ENCODE results near the gene SCUBE1.

SCUBE1 gene

DNA sequence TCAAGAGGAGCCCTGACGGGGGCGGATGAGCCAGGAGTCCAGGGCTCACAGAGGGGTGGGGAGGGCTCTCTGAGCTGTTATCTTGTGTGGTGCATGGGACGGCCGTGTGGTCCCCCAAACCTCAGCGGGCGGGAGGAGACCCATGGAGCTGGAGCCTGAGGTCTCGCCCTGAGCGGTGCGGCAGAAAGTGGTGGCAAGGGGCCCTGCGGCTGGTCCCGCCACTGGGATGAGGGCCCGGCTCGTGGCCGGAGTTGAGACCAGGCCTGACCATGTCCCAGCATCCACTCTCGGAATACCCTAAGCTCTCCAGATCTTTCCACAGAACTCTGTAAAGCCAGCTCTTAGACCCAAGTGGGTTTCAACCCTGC is 133.7 kb downstream of the SCUBE1 start:
- DNase-seq: no peak

DNA sequence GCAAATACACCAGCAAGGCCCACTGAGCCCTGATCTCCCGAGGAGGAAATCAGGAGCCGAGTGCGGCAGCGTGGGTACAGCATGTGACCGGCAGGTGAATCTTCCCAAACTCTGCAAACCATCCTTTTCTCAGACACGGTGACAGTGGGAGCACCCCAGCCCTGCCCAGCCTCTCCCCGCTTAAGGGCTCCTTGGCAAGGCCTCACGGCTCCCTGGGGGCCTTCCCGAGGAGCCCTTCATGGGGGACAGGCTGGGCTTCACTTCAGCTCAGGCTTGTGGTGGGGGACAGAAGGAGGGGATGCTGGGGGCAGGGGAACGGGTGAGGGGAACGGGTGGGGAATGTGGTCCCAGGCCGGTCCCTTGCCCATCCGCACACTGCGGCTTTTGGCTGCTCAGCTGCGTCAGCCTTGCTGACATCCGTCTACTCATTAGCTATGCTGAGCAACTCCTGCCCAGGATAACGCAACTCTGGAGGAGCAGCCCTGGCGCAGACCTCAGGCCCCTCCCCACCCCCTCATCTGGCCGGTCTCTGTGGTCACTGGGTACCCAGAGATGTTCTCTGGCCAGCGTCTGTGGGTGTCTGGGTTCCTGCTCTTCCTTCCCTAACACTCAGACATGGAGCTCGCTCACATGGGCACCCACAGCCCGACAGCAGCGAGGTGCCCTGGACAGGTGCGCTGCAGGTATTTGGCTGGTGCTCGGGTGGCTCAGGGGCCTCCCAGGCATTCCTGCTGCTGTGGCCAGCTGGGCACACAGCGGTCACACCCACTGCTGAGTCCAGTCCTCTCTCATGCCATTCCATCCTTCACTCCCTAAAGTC is 134.3 kb downstream of the SCUBE1 start:
- DNase-seq: no peak

DNA sequence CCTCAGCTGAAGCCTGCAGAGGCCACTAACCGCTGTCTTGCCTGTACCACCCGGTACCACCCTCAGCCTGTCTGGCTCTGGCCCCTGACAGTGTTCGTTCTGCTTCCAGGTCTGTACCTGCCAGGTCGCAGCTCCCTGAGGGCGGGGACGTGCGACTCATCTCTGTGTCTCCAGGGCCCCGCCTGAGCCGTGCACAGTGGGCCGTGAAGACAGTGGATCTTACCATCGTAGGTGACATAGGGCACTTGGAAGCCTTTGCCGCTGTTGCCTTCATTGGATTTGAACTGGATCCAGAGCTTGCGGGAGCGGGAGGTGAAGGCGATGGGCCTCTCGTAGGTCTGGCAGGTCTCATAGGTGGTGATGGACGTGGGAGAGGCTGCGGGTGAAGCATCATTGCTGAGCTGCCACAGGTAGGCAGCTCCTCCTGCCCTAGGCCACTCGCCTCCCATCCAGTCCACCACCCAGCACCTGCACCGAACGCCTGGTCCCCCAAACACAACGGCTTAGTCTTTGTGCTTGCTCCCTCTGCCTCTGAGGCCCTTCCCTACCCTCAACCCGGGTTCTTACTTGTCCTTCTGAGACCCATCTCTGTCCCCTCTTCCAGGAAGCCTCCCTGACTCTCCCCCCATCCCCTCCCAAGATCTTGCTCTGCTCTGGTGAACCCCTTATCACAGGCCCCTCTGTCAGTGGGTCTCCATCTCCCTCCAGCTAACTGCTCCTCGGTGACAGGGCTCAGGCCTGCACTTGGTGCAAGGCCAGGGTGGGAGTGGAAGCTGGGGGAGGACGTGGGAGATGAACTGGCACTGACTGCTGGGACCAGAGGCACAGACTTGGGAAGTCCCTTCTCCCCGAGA is 135.1 kb downstream of the SCUBE1 start:
- no peak for DNase-seq

DNA sequence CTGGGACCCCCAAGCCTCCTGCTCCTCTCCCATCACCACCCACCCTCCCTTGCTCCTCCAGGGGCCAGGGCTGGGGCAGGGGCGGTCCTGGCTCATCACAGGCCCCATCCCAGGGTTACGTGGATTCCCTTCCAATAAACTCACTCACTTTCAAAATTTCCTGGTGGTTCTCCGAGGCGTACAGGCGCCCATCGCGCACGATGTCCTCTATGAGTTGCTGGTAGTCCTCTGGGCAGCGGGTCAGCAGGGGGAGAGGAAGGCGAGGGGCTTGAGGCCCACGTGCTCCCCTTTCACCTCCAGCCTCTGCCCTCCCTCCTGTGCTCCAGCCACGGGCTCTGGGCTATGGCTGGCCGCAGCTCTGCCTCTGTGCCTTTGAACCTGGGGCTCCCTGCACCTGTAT is 135.8 kb downstream of the SCUBE1 start:
- no peak for DNase-seq

DNA sequence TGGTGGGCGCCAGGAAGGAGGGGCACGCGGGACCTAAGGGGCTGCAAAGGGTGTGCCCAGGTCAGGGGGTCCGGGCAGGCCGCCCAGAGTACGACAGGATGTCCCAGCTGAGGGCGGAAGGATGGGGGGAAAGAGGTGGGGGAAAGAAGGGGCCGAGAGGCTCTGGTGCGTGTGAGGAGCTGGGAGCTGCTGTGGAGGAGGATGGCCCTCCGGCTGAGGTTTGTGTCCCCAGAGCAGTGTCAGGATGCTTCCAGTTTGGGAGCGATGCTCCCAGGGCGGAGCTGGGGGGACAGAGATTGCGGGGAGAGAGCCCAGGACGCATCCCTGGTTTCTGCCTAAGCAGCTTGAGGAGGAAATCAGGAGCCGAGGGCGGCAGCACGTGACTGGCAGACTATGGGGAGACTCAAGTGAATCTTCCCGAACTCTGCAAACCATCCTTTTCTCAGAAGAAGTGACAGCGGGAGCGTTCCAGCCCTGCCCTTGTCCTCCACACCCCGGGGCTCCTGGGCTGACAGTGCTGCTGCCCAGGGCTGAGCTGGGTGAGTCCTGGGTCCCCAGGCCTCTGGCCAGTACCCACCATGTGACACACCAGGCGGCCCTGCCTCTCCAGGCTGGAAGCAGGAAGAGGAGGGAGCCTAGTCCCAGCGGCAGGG is 136.5 kb downstream of the SCUBE1 start:
- no peak for DNase-seq

DNA sequence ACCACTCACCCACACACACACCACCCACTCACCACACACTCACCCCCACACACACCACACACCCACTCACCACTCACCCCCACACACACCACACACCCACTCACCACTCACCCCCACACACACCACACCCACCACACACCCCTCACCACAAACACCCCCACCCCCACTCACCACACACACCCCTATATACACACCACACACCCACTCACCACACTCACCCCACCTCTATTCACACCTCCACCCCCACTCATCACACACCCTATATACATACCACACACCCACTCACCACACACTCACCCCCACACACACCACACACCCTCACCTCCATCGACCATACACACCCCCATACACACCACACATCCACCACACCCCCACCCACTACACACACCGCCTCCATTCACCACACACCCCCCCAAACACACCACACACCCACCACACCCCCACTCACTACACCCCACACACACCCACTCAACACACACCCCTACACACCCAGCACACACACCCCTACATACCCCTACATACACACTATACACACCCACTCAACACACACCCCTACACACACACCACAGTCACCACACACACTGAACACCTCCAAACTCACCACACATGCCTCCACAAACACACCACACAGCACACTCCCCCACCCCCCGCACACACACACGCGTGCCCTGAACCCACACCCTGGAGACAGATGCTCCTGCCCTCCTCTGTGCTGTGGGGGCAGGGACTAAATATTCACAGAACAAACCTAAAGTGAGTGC is 137.2 kb downstream of the SCUBE1 start:
- DNase-seq: no peak

DNA sequence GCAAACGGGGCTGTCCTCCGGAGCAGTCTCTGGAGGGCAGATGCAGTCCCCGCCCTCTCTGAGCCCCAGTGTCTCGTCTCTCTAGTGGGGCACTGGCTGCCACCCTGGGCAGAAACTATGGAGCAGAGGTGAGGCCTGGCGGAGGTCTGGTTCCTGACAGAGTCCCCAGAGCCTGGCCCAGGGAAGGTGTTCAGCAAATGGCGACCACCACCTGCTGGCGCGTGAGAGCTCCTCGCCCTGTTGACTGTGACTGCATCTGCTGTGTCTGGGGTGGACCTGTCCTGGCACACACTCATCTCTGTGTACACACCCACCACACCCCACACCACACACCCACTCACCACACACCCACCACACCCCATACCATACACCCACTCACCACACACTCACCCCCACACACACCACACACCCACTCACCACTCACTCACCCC is 137.9 kb downstream of the SCUBE1 start:
- DNase-seq: no peak

DNA sequence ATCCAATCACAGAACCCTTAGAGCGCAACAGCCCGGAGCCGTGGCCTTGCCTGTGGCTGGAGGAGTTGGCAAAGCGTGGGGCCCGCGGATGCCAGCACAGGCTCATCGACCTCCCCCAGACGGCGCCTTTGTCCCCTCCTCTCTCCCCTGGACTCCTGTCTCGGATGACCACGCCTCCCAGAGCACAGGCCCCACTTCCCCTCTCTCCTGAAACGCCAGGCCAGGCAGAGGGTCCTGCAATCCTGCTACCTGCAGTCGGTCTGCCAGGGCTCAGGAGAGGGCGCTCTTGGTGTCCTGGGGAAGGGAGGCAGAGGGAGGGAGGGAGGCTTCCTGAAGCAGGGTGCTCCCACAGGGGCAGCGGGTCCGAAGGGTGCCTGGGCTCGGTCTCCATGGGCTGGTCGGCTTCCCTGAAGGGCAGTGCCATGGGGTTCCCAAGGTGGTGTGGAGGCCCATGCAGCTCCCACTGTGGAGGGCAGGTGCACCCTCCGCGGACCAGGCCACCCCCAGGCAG is 139.6 kb downstream of the SCUBE1 start:
- no peak for DNase-seq

DNA sequence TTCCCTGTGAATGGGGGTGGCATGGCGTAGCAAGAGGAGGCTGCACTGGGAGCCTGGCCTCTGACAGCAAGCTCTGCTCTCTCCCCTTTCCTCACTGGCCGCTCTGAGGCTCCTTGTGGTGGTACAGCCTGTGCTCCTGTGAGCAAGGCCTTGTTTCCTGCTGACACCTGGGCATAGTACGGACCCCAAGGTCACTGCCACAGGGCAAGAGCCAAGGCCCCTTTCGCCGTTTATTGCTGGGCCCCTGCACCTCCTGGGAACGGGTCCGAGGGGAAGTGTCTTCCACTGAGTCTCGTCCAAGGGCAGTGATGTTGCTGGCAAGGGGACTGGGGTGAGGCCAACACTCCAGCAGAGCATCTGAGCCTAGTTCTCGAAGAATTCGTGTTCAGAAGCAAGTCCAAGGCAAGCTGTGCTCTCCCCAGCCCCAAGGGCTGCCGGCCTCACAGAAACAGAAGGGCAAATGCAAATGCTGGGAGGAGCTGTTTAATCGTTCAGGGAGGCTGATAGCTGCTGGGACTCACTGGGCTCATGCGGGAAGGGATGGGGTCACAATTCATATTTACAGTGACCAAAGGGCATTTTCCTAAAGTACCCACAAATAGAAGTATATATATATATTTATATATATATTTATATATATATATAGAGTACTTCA is 140.3 kb downstream of the SCUBE1 start:
- DNase-seq: no peak

DNA sequence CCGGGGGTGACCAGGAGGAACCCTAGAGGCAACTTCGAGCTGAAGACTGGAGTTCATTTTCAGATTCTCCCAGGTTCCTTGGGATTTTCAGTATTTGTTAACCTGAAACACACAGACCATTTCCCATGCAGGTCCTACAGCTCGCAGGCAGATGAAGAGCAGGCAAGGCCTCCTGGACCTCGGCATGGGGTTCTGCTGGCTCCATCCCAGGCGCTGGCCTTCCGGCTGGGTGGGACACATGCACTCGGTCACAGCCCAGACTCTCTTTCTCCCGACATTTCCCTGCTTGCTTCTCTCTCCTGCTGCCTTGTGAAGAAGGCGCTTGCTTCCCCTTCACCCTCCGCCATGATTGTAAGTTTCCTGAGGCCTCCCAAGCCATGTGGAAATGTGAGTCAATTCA is 140.8 kb downstream of the SCUBE1 start:
- no peak for DNase-seq

DNA sequence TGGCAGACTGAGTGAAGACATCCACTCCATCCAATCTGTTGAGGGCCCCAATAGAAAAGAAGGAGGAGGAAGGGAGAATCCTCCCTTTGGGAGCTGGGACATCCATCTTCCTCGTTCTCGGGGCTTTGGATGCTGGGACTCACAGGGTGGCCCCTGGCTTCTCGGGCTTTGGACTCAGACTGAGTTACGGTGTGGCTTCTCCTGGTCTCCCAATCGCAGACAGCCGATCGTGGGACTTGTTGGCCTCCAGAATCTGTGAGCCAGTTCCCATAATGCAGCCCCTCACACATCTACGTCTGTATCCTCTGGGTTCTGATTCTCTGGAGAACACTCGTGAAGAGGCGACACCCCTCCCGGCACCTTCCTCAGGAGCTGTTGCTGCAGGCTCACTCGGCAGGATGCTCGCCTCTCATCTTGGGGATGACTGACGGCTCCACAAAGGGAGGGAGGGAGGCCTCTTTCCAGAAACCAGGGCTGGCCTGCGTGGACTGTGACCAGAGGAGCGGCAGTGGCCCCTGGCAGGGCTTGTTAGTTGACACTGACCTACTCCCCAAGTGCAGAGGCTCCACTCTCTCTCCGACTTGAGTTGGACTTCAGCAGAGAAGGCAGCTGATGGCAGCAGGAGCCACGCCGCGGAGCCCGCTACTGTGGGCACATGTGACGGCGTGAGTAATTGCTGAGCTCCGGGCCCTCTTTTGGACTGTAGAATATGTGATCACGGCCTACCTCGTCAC is 141.5 kb downstream of the SCUBE1 start:
- DNase-seq: no peak

DNA sequence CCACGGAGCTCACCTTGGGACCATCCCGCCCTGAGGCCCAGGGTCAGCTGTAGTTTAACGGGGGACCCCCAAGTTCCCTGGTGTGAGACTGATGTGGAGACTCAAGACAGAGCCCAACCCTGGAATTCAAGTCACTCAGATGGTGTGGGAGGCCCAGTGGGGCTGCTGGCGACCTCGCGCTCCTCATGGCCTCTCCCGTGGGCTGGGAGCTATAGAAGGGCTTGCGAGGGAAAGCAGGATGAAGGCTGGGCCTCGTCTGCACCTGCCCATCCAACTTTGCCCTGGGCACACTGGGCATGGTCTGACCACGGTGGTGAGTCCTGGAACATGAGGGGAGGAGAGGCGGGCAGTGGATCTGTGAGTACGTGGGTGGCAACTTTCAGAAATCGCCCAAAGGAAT is 142.6 kb downstream of the SCUBE1 start:
- no peak for DNase-seq

DNA sequence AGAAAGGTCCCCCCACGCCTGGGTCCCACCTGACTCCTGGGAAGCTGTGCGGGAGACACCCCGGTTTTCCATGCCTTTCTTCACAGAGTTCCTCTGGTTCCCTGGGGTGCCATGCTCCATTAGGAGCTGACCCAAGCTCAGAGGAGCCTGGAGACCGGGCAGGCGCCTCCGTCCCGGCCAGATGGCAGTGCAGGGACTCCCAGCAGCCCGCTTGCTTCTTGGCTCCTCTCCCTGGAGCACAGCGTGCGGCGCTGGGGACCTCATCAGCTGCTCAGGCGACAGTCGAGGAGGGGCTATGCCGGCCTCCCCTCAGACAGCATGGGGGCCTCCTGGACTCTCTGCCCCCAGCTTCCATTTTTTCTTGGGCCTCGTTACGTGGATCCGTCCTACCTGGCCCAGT is 143.1 kb downstream of the SCUBE1 start:
- DNase-seq: no peak

DNA sequence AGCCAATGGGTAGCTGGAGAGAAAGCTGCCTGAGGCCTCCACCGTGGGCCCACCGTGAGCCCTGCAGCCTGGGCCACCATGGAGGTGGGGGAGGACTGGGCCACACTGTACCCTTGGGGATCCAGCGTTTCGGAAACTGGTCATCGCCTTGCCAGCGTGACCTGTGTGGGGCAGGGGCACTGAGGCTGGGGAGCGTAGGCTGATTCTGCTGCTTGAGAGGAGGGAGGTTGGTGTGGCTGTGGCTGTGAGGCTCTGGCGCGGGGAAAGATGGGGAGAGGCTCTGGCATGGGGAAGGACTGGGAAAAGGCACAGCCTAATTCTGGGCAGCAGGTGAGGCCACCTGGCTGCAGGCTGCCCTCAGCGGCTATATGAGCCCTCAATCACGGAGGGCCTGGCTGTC is 143.6 kb downstream of the SCUBE1 start:
- no peak for DNase-seq

DNA sequence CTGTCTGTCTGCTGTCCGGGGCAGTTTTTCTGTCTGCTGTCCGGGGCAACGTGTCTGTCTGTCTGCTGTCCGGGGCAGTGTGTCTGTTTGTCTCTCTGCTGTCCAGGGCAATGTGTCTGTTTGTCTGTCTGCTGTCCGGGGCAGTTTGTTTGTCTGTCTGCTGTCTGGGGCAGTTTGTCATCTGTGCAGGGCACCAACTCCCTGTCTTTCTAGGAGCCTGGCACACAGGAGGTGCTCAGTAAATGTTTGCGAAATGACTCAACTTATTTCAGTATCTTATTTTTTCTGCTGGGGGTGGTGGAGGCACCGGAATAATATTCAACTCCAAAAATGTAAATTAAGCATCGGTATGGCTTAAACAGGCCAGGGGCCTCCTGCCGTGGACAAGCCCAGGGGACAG is 144.2 kb downstream of the SCUBE1 start:
- no peak for DNase-seq

DNA sequence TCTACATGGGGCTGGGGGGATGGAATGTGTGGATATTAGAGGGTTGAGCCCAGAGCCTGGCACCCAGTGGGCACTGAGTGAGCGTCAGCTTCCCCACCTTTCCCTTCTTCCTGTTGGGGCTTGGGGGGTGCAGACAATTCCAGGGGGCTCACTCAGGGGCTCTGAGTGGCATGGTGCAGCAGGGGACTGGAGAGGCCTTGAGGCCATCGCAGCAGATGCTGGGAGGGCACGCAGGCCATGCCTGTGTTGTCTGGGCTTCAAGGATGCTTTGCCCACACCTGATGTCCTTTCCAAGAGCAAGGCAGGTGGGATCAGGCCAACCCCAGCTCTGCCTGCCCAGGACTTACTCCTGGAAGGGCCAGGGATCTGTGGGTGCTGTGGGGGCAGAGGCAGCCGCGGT is 145.0 kb downstream of the SCUBE1 start:
- DNase-seq: no peak

DNA sequence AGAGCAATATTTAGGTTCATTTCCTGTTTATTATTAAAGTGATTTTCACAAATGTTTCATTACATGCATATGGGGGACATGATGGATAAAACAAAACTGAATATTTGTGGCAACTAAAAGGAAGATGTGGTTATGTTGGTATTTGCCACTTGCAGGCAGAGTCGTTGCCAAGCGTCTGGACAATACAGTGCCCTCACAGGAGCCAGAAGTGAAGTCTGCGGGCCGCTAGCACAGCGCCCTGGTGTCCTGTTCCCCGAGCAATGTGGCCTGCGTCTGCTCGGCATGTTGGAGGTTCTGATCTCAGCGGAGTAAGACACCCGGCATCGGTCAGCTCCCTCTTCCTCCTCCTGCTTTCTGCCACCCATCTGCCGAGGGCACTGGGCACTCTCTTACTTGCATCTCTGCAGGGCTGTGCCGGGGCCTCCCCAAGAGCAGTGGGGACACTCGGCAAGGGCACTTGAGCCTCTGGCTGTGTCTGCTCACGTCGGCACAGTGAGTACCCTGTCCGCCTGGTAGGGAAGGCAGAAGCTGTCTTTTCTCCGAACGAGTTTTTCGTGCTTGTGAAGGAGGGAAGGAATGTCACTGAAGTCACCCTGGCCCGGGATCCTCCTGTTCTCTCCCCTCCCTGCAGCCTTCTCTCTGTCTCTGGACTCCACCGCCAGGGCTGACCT is 145.8 kb downstream of the SCUBE1 start:
- DNase-seq: no peak

DNA sequence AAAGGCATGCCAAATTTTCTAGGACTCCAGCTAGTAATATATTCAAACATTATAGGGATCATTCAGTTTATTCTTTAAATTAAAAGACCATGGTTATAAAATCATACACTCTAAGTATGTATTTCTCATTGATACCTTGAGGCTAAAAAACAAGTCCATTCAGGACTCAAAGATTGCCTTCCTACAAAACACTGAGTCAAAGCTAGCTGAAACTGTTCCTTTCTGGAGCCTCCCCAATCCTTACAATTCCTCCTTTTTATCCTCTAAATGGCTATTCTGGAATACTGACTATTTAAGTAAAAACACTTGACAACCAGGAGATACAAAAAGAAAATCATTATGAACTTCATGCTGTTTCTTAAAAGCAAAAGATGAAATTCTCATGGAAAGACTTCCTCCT is 151.3 kb downstream of the SCUBE1 start:
- no peak for DNase-seq

DNA sequence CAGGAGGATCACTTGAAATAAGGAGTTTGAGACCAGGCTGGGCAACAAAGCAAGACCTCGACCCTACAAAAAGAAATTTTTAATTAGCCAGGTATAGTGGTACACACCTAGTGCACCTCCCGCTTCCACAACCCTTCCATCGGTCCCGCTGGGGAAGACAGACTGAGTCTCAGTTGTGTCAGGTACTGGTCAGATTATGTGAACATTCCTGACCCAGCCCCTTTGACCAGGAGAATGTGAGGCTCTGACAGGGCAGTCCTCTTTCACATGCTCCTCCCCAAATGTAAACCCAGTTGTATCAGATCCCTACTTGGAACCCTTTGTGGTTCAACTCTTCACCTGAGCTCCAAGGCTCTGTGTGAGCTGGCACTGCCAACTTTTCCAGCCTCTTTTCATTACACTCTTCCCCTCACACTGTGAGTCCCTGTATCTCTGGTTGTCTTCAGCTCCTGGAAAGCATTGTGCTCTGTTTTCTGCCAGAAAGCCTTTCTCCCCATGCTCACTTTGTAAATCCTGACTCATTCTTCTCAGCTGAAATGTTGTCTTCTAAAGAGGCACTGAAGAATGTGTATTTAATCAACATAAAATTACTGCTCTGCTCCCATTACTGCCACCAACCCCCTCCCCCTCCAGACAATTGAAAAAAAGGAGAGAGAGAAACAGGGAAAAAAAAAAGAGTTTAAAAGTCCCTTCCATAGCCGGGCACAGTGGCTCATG is 154.2 kb downstream of the SCUBE1 start:
- DNase-seq: no peak

Data from DMS53 (cell line).